Measurements from ENCODE around the gene KANSL1L. TPM values are rescaled to one million over a fixed set of nuclear protein-coding genes. Genes with fewer than 3 reads are reported as not detected.

The KANSL1L gene
- total and polyA plus RNA-seq, 9 of the 15 experiments (the other 6 are each of a cell fraction or from before 2014, with no cell fraction given) = 1.3 to 6.7 (median 2.4) TPM

DNA sequence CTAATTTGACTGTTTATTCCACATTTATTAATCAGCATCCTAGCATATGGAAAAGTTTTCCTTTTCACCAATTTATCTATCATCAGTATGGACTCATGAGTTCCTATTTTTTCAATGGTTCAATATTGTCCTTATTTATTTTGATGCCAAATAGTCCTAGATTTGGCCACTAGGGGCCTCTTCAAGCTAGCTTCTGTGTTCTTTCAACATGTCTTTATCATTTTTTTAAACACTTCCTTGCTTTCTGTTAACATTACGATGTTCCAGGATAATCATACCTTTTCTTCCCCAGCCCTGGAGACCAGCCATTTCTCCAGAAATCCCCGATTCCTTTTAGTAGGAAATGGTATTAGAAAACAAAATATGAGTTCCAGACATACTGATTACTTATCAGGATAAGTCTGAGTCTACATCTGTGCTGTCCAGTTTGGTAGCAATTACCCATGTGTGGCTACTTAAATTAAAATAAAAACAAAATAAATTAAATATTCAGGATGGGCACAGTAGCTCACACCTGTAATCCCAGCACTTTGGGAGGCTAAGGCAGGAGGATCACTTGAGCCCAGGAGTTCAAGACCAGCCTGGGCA is 98.2 kb downstream of the KANSL1L start (continued):
- TF ChIP-seq, protein P1, sequence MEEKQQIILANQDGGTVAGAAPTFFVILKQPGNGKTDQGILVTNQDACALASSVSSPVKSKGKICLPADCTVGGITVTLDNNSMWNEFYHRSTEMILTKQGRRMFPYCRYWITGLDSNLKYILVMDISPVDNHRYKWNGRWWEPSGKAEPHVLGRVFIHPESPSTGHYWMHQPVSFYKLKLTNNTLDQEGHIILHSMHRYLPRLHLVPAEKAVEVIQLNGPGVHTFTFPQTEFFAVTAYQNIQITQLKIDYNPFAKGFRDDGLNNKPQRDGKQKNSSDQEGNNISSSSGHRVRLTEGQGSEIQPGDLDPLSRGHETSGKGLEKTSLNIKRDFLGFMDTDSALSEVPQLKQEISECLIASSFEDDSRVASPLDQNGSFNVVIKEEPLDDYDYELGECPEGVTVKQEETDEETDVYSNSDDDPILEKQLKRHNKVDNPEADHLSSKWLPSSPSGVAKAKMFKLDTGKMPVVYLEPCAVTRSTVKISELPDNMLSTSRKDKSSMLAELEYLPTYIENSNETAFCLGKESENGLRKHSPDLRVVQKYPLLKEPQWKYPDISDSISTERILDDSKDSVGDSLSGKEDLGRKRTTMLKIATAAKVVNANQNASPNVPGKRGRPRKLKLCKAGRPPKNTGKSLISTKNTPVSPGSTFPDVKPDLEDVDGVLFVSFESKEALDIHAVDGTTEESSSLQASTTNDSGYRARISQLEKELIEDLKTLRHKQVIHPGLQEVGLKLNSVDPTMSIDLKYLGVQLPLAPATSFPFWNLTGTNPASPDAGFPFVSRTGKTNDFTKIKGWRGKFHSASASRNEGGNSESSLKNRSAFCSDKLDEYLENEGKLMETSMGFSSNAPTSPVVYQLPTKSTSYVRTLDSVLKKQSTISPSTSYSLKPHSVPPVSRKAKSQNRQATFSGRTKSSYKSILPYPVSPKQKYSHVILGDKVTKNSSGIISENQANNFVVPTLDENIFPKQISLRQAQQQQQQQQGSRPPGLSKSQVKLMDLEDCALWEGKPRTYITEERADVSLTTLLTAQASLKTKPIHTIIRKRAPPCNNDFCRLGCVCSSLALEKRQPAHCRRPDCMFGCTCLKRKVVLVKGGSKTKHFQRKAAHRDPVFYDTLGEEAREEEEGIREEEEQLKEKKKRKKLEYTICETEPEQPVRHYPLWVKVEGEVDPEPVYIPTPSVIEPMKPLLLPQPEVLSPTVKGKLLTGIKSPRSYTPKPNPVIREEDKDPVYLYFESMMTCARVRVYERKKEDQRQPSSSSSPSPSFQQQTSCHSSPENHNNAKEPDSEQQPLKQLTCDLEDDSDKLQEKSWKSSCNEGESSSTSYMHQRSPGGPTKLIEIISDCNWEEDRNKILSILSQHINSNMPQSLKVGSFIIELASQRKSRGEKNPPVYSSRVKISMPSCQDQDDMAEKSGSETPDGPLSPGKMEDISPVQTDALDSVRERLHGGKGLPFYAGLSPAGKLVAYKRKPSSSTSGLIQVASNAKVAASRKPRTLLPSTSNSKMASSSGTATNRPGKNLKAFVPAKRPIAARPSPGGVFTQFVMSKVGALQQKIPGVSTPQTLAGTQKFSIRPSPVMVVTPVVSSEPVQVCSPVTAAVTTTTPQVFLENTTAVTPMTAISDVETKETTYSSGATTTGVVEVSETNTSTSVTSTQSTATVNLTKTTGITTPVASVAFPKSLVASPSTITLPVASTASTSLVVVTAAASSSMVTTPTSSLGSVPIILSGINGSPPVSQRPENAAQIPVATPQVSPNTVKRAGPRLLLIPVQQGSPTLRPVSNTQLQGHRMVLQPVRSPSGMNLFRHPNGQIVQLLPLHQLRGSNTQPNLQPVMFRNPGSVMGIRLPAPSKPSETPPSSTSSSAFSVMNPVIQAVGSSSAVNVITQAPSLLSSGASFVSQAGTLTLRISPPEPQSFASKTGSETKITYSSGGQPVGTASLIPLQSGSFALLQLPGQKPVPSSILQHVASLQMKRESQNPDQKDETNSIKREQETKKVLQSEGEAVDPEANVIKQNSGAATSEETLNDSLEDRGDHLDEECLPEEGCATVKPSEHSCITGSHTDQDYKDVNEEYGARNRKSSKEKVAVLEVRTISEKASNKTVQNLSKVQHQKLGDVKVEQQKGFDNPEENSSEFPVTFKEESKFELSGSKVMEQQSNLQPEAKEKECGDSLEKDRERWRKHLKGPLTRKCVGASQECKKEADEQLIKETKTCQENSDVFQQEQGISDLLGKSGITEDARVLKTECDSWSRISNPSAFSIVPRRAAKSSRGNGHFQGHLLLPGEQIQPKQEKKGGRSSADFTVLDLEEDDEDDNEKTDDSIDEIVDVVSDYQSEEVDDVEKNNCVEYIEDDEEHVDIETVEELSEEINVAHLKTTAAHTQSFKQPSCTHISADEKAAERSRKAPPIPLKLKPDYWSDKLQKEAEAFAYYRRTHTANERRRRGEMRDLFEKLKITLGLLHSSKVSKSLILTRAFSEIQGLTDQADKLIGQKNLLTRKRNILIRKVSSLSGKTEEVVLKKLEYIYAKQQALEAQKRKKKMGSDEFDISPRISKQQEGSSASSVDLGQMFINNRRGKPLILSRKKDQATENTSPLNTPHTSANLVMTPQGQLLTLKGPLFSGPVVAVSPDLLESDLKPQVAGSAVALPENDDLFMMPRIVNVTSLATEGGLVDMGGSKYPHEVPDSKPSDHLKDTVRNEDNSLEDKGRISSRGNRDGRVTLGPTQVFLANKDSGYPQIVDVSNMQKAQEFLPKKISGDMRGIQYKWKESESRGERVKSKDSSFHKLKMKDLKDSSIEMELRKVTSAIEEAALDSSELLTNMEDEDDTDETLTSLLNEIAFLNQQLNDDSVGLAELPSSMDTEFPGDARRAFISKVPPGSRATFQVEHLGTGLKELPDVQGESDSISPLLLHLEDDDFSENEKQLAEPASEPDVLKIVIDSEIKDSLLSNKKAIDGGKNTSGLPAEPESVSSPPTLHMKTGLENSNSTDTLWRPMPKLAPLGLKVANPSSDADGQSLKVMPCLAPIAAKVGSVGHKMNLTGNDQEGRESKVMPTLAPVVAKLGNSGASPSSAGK (IDR thresholded peaks at IDR 0.05) = no peak
- TF ChIP-seq, protein P2, sequence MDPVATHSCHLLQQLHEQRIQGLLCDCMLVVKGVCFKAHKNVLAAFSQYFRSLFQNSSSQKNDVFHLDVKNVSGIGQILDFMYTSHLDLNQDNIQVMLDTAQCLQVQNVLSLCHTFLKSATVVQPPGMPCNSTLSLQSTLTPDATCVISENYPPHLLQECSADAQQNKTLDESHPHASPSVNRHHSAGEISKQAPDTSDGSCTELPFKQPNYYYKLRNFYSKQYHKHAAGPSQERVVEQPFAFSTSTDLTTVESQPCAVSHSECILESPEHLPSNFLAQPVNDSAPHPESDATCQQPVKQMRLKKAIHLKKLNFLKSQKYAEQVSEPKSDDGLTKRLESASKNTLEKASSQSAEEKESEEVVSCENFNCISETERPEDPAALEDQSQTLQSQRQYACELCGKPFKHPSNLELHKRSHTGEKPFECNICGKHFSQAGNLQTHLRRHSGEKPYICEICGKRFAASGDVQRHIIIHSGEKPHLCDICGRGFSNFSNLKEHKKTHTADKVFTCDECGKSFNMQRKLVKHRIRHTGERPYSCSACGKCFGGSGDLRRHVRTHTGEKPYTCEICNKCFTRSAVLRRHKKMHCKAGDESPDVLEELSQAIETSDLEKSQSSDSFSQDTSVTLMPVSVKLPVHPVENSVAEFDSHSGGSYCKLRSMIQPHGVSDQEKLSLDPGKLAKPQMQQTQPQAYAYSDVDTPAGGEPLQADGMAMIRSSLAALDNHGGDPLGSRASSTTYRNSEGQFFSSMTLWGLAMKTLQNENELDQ (CRISPR knock-in tag; IDR thresholded peaks at IDR 0.05; ENCODE audit: borderline replicate concordance) = no peak
- TF ChIP-seq NR4A1 (CRISPR knock-in tag; IDR thresholded peaks at IDR 0.05) (no peak), NR4A1 (tag; IDR thresholded peaks at IDR 0.05) (no peak), PTBP1 (IDR thresholded peaks at IDR 0.05; ENCODE audit: low read depth, low read length) (no peak), NFATC3 (IDR thresholded peaks at IDR 0.05) (no peak), PHF21A (IDR thresholded peaks at IDR 0.05; ENCODE audit: borderline replicate concordance, low read depth) (no peak), ZNF57 (CRISPR knock-in tag; IDR thresholded peaks at IDR 0.05) (no peak), ZFPM2 (CRISPR knock-in tag; IDR thresholded peaks at IDR 0.05) (no peak), ZFP36 (IDR thresholded peaks at IDR 0.05; ENCODE audit: low read depth, low read length, partially characterized antibody) (no peak)
- TF ChIP-seq, protein P3, sequence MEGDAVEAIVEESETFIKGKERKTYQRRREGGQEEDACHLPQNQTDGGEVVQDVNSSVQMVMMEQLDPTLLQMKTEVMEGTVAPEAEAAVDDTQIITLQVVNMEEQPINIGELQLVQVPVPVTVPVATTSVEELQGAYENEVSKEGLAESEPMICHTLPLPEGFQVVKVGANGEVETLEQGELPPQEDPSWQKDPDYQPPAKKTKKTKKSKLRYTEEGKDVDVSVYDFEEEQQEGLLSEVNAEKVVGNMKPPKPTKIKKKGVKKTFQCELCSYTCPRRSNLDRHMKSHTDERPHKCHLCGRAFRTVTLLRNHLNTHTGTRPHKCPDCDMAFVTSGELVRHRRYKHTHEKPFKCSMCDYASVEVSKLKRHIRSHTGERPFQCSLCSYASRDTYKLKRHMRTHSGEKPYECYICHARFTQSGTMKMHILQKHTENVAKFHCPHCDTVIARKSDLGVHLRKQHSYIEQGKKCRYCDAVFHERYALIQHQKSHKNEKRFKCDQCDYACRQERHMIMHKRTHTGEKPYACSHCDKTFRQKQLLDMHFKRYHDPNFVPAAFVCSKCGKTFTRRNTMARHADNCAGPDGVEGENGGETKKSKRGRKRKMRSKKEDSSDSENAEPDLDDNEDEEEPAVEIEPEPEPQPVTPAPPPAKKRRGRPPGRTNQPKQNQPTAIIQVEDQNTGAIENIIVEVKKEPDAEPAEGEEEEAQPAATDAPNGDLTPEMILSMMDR (IDR thresholded peaks at IDR 0.05 in 2 of 3, conservative IDR thresholded peaks at IDR 0.05 in 1 of 3; ENCODE audit: insufficient read depth in 2 of 3, low read depth in 1 of 3, low read length in 3 of 3) = peak in 2 of 3 experiments; percentile 40 to 49; a peak in 3 of 6 replicates

Data from K562 (cell line).